ENCODE results near the gene RXRB.
A peak's percentile ranks its signal among the peaks of the same experiment; 100 is the strongest.

Gene RXRB

DNA sequence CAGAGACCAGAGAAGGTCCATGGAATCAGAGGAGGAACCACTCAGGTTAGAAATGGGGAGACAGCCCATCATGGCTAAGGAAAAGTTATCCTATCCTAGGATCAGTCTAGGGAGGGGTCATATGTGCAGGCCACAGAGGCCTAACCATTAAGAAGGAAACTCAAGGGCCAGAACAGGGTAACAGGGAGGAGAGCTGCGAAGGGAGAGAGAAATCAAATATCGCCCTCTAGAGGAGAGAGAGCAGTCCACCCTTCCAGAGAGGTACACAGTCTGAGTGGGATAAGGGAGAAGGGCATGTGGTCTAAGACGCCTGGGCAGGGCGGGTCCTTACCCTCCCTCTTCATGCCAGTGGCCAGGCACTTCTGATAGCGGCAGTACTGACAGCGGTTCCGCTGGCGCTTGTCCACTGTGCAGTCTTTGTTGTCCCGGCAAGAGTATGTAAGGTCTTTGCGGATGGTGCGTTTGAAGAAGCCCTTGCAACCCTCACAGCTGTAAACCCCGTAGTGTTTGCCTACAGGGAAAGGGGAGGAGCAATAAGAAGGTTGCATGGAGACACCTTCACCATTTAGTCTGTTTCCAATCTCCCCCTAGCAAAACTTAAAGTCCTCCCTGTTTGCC, 2.9 kb downstream of the RXRB start:
- DNase-seq (ENCODE audit: low read depth), result peak; percentile 54

GRCh38 chr6:33195304-33196165, 4.9 kb downstream of the RXRB start:
- DNase-seq (ENCODE audit: low read depth), result no peak

GRCh38 chr6:33194431-33194979, 6.0 kb downstream of the RXRB start:
- no peak for DNase-seq (ENCODE audit: low read depth)

GRCh38 chr6:33193619-33194018, 6.8 kb downstream of the RXRB start:
- no peak for DNase-seq (ENCODE audit: low read depth)

GRCh38 chr6:33192671-33193602, 7.5 kb downstream of the RXRB start:
- no peak for DNase-seq (ENCODE audit: low read depth)

GRCh38 chr6:33192105-33192646, 8.3 kb downstream of the RXRB start, which contains the start of gene COL11A2:
Gene COL11A2, minus strand, starts transcription at chr6:33192467. Its CDS starts 227 bp downstream, at chr6:33192240.
- DNase-seq (ENCODE audit: low read depth), result no peak

- DNase-seq (ENCODE audit: low read depth), result no peak
Observed at GRCh38 chr6:33191383-33192104, 8.9 kb downstream of the RXRB start.

- DNase-seq (ENCODE audit: low read depth), result no peak
Observed at GRCh38 chr6:33190504-33191107, 9.9 kb downstream of the RXRB start.

- no peak for DNase-seq (ENCODE audit: low read depth)
Observed at GRCh38 chr6:33189625-33190448, 10.6 kb downstream of the RXRB start.

DNA sequence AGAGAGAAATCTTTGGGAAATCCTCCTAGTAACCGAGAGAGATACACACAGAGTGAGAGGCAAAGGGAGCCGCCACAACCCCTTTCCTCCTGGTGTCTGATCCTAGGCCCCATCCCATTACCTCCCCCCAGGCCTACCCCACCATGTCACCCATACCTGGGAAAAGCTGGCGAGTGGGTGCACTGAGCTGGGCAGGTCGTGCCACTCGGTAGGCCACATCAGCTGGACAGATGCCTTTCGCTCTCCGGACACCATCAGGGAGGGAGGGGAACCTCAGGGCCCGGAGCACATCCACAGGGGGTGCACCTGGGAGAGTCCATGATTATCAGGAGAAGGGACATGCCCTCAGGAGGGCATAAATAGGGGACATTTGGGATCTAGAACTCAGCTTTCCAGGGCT, 11.3 kb downstream of the RXRB start:
- DNase-seq (ENCODE audit: low read depth), result no peak

DNA sequence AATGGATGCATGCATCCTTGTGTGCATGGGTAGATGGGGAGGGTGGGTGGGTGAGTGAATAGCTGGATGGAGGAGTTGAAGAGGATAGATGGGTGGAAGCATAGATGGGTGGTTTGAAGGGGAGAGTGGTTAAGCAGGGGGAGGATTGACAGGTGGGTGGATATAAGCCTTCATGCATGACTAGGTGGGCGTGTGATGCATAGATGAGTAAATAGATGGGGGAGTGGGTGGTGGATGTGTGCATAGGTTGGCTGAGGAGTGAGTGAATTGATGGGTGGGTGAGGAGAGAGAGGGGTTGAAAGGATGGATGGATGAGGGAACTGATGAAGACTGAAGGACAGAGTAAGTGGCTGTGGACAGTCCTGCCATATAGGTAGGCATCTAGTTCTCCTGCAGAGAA, 12.7 kb downstream of the RXRB start:
- no peak for DNase-seq (ENCODE audit: low read depth)

DNA sequence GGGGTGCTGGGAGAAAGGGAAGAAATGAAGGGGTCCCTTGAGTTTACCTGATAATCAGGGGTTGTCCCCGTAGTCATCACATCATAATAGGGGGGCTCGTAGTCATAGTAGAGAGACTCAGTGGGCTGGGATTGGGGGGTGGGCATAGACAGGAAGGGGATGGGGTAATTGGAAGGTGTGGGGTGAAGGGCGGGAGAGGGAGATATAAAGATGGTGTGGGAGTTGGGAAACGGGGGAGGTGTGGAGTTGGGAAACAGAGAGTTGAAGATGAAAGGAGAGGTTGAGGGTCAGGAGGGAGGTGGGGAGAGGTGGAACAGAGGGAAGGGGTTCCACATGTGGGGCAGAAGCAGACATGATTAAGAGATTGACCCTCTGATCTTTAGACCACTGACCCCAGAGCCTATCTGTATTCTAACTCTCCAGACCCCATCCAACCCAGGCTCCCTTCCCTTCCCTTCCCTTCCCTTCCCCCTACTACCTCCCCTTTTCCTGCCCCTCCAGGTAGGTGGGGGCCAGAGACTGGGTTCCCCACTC, 14.7 kb downstream of the RXRB start:
- no peak for DNase-seq (ENCODE audit: low read depth)

DNA sequence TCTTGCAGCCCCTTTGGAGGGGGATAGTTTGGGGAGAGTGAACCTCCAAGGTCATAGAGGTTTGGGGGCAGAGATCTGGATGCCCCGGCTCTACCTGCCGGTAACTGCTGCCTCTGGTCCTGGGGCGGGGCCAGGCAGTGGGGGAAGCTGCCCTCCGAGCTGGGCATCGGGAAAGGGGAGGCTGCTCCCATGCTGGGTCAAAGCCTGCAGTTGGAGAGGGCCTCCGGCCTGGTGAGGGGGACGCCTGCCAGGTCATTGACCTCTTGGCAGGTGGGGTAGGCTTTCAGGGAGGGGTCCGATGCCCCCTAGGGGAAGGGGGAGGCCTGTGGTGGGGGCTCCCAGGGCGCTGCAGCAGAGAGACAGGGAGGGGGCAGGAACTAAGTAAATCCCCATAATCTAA, 15.3 kb downstream of the RXRB start:
- DNase-seq (ENCODE audit: low read depth), result no peak

- DNase-seq (ENCODE audit: low read depth), result no peak
Observed at GRCh38 chr6:33183071-33183683, 17.3 kb downstream of the RXRB start.

- no peak for DNase-seq (ENCODE audit: low read depth)
Observed at GRCh38 chr6:33181141-33181540, 19.3 kb downstream of the RXRB start.

DNA sequence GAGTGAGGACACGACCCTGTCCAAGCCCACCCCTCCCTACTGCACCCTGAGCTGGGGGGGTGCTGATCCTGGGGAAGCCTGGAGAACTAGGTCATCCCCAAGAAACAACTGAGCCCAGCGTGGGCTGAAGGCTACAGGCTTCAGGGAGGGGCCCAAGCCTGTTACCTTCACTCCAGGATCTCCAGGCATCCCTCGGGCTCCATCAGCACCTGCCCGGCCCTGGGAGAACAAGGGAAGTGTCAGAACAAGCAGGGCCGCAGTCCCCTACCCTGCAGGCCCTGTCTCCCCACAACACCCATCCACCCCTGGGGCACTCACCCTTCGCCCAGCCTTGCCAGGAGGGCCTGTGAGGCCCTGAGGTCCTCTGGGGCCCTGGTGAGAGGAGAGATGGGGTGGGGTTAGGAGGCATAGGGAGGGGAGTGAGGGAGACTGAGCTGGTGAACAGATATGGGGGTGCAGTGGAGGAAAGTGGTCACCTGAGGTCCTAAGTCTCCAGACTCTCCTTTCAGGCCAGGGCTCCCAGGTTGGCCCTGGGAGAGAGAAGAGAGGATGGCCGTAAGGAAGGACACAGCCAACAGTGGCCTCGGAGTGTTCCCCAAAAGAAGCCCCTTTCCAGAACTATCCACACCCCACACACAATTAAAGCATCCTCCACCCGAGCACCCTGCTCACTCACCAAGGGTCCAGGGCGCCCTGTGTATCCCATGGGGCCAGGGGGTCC, 21.6 kb downstream of the RXRB start:
- no peak for DNase-seq (ENCODE audit: low read depth)

- DNase-seq (ENCODE audit: low read depth), result no peak
Observed at GRCh38 chr6:33177552-33178446, 22.7 kb downstream of the RXRB start.
